ENCODE results near the gene CDK9.

CDK9 gene

DNA sequence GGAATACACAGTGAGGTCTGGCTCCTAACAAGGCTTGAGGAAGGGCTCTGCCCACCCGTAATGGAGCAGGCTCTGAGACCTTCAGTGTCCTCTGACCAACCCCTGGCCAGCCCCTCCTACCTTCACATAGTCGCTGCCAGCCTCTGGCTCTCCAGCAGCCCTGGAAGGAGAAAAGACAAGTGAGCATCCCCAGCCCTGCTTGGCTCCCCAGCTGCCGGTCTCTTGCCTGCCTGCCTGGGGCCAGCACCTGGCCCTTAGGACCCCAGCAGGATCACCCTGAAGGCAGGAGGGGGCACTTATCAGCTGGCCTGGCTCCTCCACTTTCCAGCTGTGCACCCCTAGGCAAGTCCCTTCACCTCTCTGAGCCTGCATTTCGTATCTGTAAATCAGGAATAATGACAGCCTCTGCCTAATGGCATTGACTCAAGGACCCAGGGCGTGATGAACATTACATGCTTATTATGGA is 24.3 kb upstream of the CDK9 start:
- DNase-seq (ENCODE audit: low read depth), result no peak

DNA sequence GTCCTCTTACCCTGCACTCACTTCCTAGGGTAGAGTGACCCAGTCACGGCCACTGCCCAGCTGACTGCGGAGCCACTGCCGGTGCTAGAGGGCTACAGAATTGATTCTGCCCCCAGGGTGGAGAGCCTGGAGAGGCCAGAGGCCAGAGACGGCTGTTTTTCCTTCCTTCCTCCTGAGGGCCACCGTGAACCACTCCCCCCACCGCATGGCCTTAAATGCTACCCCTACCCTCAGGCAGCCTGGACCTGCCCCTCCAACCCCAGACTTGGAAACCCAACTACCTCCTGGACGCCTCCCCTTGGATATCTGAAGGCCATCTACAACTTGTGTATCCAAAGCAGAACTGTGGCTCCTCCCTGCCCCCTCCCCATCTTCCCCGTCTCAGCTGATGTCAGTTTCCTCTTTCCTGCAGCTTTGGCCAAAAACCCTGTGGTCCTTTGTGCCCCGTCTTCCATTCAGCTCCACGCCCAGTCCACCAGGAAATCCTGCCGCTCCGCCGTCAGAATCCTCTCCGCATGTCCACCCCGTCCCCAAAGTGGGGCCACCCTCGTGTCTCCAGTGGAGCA is 23.6 kb upstream of the CDK9 start:
- no peak for DNase-seq (ENCODE audit: low read depth)

DNA sequence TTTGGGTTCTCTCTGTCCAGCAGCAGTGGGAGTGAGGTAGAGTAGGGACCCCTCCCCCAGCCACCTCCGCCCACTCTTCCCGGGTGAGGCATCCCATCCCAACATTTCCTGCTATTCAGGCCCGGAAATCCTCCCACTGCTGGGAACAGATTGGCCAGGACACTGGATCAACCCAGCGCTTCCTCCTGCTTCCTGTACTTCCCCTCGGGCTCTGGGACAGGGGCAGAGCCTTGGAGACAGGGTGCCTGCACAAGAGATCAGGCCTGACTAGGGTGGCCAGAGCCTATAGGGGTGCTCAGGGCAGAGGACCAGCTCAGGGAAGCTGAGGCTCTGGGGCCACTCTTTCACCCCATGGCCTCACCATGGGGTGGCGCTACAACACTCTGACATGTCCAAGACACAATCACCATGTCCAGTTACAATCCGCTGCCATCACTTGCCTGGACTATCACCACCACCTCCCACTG is 21.9 kb upstream of the CDK9 start:
- no peak for DNase-seq (ENCODE audit: low read depth)

DNA sequence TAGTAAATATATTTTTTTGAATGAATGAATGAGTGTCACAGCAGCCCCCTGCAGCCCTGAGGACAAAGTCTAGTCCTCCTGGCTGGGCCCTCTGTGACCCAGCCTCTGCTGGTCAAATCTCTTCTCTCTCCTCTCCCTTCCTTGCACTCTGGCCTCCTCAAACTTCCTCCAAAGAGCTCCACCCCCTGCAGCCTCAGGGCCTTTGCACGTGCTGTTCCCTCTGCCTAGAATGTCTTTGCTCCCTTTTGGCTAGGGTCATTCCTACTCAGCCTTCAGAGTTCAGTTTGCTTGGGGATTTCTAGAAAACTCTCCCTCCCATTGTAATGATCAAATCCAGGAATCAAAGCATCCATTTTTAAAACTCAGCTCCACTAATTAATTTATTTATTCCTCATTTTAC is 20.4 kb upstream of the CDK9 start:
- no peak for DNase-seq (ENCODE audit: low read depth)

DNA sequence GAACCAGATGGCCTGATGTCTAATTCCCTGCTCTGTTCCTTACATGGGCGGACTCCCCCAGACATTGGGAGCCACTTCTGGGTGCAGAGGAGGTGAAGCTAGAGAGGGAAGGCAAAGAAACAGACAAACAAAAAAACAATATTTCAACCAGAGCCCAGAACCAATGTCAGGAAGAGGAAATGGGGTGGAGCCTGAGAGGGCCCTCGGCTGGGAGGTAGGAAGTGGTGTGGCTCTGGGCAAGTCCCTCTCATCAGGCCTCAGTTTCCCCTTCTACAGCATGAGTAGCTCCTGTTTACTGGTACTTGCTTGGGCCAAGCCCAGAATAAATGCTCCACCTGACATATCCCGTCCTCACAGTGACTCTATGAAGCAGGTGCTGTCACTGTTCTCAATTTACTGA is 18.4 kb upstream of the CDK9 start:
- no peak for DNase-seq (ENCODE audit: low read depth)

DNA sequence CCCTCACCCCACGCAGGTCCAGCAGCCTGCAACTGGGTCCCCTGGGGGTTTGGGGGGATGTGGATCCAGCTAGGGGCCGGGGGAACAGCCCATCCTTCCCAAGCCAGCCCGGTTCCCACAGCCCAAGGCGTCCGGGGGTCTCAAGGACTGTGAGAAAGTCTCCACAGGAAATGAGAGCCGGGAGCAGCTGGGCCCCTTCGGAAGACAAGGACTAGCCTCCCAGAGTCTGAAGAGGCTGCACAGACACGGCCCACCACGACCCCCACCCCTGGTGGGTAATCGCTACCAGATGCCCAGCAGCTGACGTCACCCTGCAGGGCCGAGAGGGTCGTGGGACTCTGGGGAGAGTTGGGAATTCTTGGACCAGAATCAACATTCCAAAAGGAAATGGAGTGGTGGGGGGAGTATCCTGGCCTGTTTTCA is 17.9 kb upstream of the CDK9 start:
- no peak for DNase-seq (ENCODE audit: low read depth)

DNA sequence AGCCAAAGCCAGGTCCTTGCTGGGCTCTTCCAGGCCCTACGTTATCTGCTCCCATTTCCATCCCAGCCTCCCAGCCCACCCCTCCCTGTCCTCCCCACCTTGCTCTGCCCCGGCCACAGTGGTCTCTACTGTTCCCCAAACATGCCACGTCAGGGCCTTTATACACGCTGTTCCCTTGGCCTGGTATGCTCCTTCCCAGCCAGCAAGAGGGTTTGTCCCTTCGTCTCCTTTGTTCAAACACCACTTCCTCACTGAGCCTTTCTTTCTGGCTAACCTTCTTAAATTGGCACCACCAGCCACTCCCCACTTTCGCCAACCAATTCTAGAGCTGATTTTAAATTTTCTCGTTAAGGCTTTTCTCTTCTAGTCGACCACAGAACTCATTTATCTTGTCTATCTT is 17.1 kb upstream of the CDK9 start:
- no peak for DNase-seq (ENCODE audit: low read depth)

DNA sequence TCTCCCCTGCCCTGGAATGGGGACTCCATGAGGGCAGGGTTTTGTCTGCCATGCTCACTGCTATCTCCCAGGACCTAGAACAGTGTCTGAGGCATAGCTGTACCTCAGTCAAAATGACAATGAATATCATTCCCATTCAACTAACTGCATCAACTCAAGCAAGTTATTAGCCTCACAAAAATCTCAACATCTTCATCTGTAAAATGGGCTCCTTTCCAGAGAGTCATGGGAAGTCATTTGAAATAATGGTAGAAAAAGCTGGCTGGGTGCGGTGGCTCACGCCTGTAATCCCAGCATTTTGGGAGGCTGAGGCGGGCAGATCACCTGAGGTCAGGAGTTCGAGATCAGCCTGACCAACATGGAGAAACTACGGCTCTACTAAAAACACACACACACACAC is 16.7 kb upstream of the CDK9 start:
- no peak for DNase-seq (ENCODE audit: low read depth)

GRCh38 chr9:127769929-127770582 is 15.8 kb upstream of the CDK9 start:
- no peak for DNase-seq (ENCODE audit: low read depth)

DNA sequence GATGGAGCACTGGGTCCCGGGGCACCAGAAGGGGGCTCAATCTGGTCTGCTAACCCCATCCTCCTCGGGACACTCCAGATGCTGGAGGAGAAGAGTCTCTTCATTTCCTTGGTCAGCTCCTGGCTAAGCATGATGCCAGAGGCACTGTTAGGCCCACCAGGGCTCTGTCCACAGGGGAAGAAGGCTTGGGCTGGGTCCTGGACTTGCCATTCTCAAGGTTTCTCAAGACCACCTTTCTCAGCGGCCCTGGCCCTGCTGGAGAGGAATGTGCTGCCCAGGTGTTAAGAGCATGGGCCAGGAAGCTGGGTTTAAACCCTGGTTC is 15.3 kb upstream of the CDK9 start:
- DNase-seq (ENCODE audit: low read depth), result no peak

- peak; percentile 79 for DNase-seq (ENCODE audit: low read depth)
These were observed 14.8 kb upstream of the CDK9 start for GRCh38 chr9:127770905-127771569.

- DNase-seq (ENCODE audit: low read depth), result no peak
These were observed 14.2 kb upstream of the CDK9 start for GRCh38 chr9:127771570-127772189.

DNA sequence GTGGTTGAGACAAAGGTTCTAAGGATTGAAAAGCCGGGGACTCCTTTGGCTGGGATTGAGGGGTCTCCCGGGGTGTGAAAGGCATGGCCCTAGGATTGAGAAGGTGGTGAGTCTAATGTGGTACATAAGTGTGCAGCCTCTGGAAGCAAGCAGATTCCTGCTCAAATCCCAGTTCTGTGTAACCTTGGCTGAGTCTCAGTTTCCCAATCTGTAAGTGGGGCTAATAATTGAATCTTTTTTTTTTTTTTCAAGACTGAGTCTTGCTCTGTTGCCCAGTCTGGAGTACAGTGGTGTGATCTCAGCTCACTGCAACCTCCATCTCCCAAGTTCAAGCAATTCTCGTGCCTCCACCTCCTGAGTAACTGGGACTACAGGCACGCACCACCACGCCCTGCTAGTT is 13.2 kb upstream of the CDK9 start:
- no peak for DNase-seq (ENCODE audit: low read depth)

GRCh38 chr9:127773272-127773671 is 12.6 kb upstream of the CDK9 start:
- no peak for DNase-seq (ENCODE audit: low read depth)

GRCh38 chr9:127773981-127774380 is 11.9 kb upstream of the CDK9 start:
- no peak for DNase-seq (ENCODE audit: low read depth)

- no peak for DNase-seq (ENCODE audit: low read depth)
These were observed 9.5 kb upstream of the CDK9 start for GRCh38 chr9:127776195-127776923.

DNA sequence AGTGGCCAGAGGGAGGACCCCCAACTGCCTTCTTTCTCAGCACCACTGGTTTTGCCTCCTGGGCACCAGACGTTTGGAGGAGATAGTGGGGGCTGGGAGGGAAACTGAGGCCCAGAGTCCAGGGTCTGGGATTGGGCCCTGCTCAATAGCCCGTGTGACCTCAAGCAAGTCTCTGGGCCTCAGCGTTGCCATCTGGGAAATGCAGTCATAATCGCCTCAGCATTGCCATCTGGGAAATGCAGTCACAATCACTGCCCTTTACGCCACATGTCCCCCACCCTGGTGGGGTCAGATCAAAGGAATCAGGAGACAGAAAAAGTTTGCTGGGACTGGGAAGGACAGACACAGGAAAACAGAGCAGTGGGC is 8.9 kb upstream of the CDK9 start:
- DNase-seq (ENCODE audit: low read depth), result no peak

DNA sequence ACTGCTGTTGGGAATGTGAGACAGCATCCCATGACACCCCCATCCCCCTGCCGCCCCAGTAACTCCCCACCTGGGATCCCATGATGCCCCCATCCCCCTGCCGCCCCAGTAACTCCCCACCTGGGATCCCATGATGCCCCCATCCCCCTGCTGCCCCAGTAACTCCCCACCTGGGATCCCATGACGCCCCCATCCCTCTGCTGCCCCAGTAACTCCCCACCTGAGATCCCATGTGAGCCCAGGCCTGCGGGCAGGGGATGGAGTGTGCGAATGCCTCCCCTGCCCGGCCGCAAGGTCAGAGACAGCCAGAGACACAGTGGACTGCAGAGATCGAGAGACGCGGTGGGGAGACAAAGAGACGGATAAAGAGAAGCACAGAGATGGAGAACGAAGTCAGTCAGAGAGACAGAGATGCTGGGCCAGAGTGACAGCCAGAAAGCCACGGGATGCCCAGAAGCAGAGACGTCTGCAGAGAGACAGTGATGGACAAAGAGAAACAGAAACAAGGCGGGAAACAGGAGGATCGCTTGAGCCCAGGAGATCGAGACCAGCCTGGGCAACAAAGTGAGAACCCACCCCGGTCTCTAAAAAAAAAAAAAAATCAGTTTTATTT is 8.4 kb upstream of the CDK9 start:
- no peak for DNase-seq (ENCODE audit: low read depth)

DNA sequence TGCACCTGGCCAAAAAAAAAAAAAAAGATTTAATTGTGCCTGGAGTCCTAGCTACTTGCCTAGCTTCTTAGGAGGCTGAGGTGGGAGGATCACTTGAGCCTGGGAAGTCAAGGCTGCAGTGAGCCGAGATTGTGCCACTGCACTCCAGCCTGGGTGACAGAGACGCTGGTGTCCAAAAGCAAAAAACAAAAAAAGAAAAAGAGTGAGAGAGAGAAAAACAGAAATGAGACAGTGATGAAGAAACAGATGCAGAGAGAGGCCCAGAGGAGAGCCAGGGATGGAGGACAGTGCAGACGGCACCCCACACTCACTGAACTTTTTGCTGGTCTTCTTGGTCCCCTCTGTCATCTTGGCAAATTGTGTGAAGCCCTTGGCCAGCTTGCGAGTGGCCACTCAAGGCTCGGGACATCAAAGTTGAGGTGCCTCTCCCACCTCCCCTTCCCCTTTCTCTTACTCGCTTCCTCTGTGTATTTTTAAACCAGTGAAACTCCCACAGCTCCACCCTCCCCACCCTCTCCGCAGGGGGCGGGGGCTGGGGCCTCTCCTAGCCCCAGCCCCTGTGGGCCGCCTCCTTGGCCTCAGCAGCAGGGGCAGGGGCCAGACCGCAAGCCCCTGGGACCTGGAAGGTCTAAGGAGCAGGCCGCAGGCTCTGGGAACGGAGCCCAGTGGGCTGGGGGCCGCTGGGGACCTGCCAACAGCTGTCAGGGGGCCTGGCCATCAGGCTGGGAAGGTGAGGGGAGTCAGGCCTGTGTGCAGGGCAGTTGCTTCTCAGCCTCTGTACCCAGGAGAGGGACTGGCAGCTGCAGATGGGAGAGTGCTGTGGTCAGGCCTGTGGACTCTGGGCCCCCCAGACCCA is 7.3 kb upstream of the CDK9 start, which contains the start of gene SH2D3C:
Gene SH2D3C, minus strand, starts transcription at position 387 of the 856 bp plus-strand sequence. Its CDS starts 39 bp downstream, at position 348.
- no peak for DNase-seq (ENCODE audit: low read depth)

- no peak for DNase-seq (ENCODE audit: low read depth)
These were observed 6.5 kb upstream of the CDK9 start for GRCh38 chr9:127779136-127779981.

Data from HS-5 (cell line).